Neural progenitor cell (in vitro differentiated cells): ENCODE measurements around the gene TCP11. TPM values are rescaled to one million over a fixed set of nuclear protein-coding genes. Genes with fewer than 3 reads are reported as not detected.

ENCODE experiments used
- DNase-seq: peaks from one replicate; pipeline ENCODE4 v3.0.0-alpha.2; 2016; ENCODE audit warnings: low spot score
- H2AFZ ChIP-seq: fragments of 200-600 bp; sonication (generic); replicated peaks from 2 replicates; pipeline ENCODE4 v1.6.1; 2016; ENCODE audit warnings: antibody characterized with exemption
- H3F3A ChIP-seq: fragments of 200-600 bp; sonication (generic); 2 replicates; pipeline ENCODE4 v1.6.1; 2016; ENCODE audit warnings: antibody characterized with exemption, low read depth
- H3K27ac ChIP-seq: fragments of 200-600 bp; sonication (generic); 2 replicates; pipeline ENCODE4 v1.5.1; 2016; ENCODE audit warnings: mild to moderate bottlenecking
- H3K27me3 ChIP-seq: fragments of 200-600 bp; sonication (generic); 2 replicates; pipeline ENCODE4 v1.6.1; 2016; ENCODE audit warnings: mild to moderate bottlenecking, moderate library complexity
- H3K36me3 ChIP-seq: fragments of 200-600 bp; sonication (generic); 2 replicates; pipeline ENCODE4 v1.5.1; 2016
- H3K4me1 ChIP-seq: fragments of 200-600 bp; sonication (generic); 2 replicates; pipeline ENCODE4 v1.6.1; 2016; ENCODE audit warnings: mixed run types
- H3K4me2 ChIP-seq: fragments of 200-600 bp; sonication (generic); 2 replicates; pipeline ENCODE4 v1.6.1; 2016
- H3K4me3 ChIP-seq: fragments of 200-600 bp; sonication (generic); 2 replicates; pipeline ENCODE4 v1.5.1; 2016
- H3K79me2 ChIP-seq: fragments of 200-600 bp; sonication (generic); 2 replicates; pipeline ENCODE4 v1.6.1; 2016; ENCODE audit warnings: low read depth
- H3K9ac ChIP-seq: fragments of 200-600 bp; sonication (generic); 2 replicates; pipeline ENCODE4 v1.6.1; 2016
- H3K9me3 ChIP-seq: fragments of 200-600 bp; sonication (generic); 2 replicates; pipeline ENCODE4 v1.5.1; 2016; ENCODE audit warnings: low read depth
- H4K20me1 ChIP-seq: fragments of 200-600 bp; sonication (generic); 2 replicates; pipeline ENCODE4 v1.6.1; 2016; ENCODE audit warnings: low read depth
- H3K27ac Mint-ChIP-seq: 3 replicates; pipeline ENCODE4 v1.8.0; 2021; ENCODE audit warnings: mixed read lengths
- H3K27me3 Mint-ChIP-seq: 2 replicates; pipeline ENCODE4 v1.8.0; 2022; ENCODE audit warnings: low read depth, mild to moderate bottlenecking, inconsistent platforms, moderate library complexity, mixed read lengths; ENCODE audit not compliant: insufficient read depth
- H3K36me3 Mint-ChIP-seq: 3 replicates; pipeline ENCODE4 v1.8.0; 2021; ENCODE audit warnings: mixed read lengths
- H3K4me1 Mint-ChIP-seq: 3 replicates; pipeline ENCODE4 v1.8.0; 2021; ENCODE audit warnings: mixed read lengths
- H3K4me3 Mint-ChIP-seq: 3 replicates; pipeline ENCODE4 v1.8.0; 2021; ENCODE audit warnings: mild to moderate bottlenecking, moderate library complexity, mixed read lengths
- H3K9me3 Mint-ChIP-seq: 3 replicates; pipeline ENCODE4 v1.8.0; 2020; ENCODE audit warnings: mixed read lengths
- CTCF ChIP-seq: fragments of 200-600 bp; sonication (generic); IDR thresholded peaks from 2 replicates; pipeline ENCODE4 v1.5.1; 2017; ENCODE audit warnings: antibody characterized with exemption, mild to moderate bottlenecking
- EZH2 ChIP-seq: fragments of 200-600 bp; sonication (generic); IDR thresholded peaks from 2 replicates; pipeline ENCODE4 v1.6.1; 2017; ENCODE audit warnings: antibody characterized with exemption, mild to moderate bottlenecking, moderate library complexity
- EZH2phosphoT487 ChIP-seq: fragments of 200-600 bp; sonication (generic); IDR thresholded peaks from 2 replicates; pipeline ENCODE4 v1.6.1; 2017; ENCODE audit warnings: antibody characterized with exemption
- total RNA-seq: library from RNA; depleted of rRNA; stranded (reverse); fragments of >200 nt; gene quantifications from 2 replicates; pipeline ENCODE4 v1.2.3, GENCODE V29; 2015; ENCODE audit warnings: low replicate concordance

Gene TCP11
- total RNA-seq, 1 donor from 2014 or later, result not detected

GRCh38 chr6:35071347-35071994 lies 69.7 kb downstream of the TCP11 start:
- H3K4me1 Mint-ChIP-seq, result peaks cover 18% of the 10 kb centered on the region
- Histone ChIP-seq H3K9ac (no peak overlapping the region), H3K27me3 (no peaks in the 10 kb centered on the region), H3K4me2 (no peak overlapping the region), H3K9me3 (no peaks in the 10 kb centered on the region), H3F3A (no peaks in the 10 kb centered on the region), H3K79me2 (no peaks in the 10 kb centered on the region), H2AFZ (no peak overlapping the region), H4K20me1 (peaks cover 11% of the 10 kb centered on the region), H3K4me3 (no peak overlapping the region), H3K27ac (no peak overlapping the region), H3K4me1 (peaks cover 10% of the 10 kb centered on the region), H3K36me3 (no peaks in the 10 kb centered on the region)
- no peak for DNase-seq
- H3K27me3 Mint-ChIP-seq, result no peaks in the 10 kb centered on the region
- H3K4me3 Mint-ChIP-seq, result no peak overlapping the region
- no peak for TF ChIP-seq EZH2phosphoT487
- TF ChIP-seq EZH2, result no peak
- TF ChIP-seq CTCF, result no peak
- no peak overlapping the region for H3K27ac Mint-ChIP-seq
- H3K36me3 Mint-ChIP-seq, result peaks cover 4% of the 10 kb centered on the region
- no peaks in the 10 kb centered on the region for H3K9me3 Mint-ChIP-seq

- no peaks in the 10 kb centered on the region for H3K9me3 Mint-ChIP-seq
- H3K4me1 Mint-ChIP-seq, result peaks cover 20% of the 10 kb centered on the region
- no peak overlapping the region for H3K4me3 ChIP-seq
- TF ChIP-seq CTCF, result no peak
- TF ChIP-seq EZH2phosphoT487, result no peak
- TF ChIP-seq EZH2, result no peak
- no peaks in the 10 kb centered on the region for H3F3A ChIP-seq
- H3K4me1 ChIP-seq, result peaks cover 10% of the 10 kb centered on the region
- no peak overlapping the region for H3K4me2 ChIP-seq
- peaks cover 4% of the 10 kb centered on the region for H3K36me3 Mint-ChIP-seq
- H3K9ac ChIP-seq, result no peak overlapping the region
- no peak overlapping the region for H3K4me3 Mint-ChIP-seq
- DNase-seq, result no peak
- H3K79me2 ChIP-seq, result no peaks in the 10 kb centered on the region
- H3K27me3 ChIP-seq, result no peaks in the 10 kb centered on the region
- H3K27me3 Mint-ChIP-seq, result no peaks in the 10 kb centered on the region
- no peak overlapping the region for H3K27ac ChIP-seq
- peaks cover 11% of the 10 kb centered on the region for H4K20me1 ChIP-seq
- H3K36me3 ChIP-seq, result no peaks in the 10 kb centered on the region
- H2AFZ ChIP-seq, result no peak overlapping the region
- no peak overlapping the region for H3K27ac Mint-ChIP-seq
- H3K9me3 ChIP-seq, result no peaks in the 10 kb centered on the region
These were observed 71.0 kb downstream of the TCP11 start for GRCh38 chr6:35070111-35070510.

DNA sequence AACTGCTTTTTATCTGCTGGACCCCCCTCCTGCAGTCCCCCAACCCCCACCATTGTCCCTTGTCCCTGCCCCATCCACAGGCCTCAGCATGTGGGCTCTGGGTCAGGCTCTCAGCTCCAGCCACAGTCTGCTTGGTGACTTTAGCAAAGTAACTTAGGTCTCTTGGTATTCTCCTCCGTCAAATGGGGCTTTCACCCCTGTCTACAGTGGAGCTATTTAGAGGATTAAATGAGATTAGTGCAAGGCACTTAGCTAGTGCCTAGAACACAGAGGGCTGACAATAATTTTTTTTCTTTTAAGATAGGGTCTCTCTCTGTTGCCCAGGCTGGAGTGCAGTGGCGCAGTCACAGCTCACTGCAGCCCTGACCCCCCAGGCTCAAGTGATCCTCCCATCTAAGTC lies 71.9 kb downstream of the TCP11 start:
- TF ChIP-seq CTCF (no peak), EZH2 (no peak), EZH2phosphoT487 (no peak)
- peak overlapping the region; percentile 19 for H3K4me2 ChIP-seq
- H3K27ac ChIP-seq, result no peak overlapping the region
- no peaks in the 10 kb centered on the region for H3K9me3 ChIP-seq
- H3K4me3 Mint-ChIP-seq, result no peak overlapping the region
- no peaks in the 10 kb centered on the region for H3K9me3 Mint-ChIP-seq
- no peak overlapping the region for H2AFZ ChIP-seq
- no peaks in the 10 kb centered on the region for H3K79me2 ChIP-seq
- H3K4me1 Mint-ChIP-seq, result peaks cover 21% of the 10 kb centered on the region
- peaks cover 4% of the 10 kb centered on the region for H3K36me3 Mint-ChIP-seq
- no peak overlapping the region for H3K9ac ChIP-seq
- no peaks in the 10 kb centered on the region for H3F3A ChIP-seq
- H3K4me1 ChIP-seq, result peaks cover 10% of the 10 kb centered on the region
- no peaks in the 10 kb centered on the region for H3K36me3 ChIP-seq
- no peaks in the 10 kb centered on the region for H3K27me3 ChIP-seq
- H3K27me3 Mint-ChIP-seq, result no peaks in the 10 kb centered on the region
- no peak for DNase-seq
- H3K27ac Mint-ChIP-seq, result peak overlapping the region; percentile 53
- H3K4me3 ChIP-seq, result no peak overlapping the region
- peaks cover 11% of the 10 kb centered on the region for H4K20me1 ChIP-seq
